Colonic mucosa (tissue), 4 donors: ENCODE results near the gene FADS2. TPM values are rescaled to one million over a fixed set of nuclear protein-coding genes. Genes with fewer than 3 reads are reported as not detected.

Experiments
- DNase-seq: peaks from one replicate; pipeline ENCODE4 v3.0.0-alpha.2; 2020
- H3K27ac ChIP-seq: fragments of 200-600 bp; one replicate; pipeline ENCODE4 v1.8.0; 2021
- H3K27me3 ChIP-seq: fragments of 200-600 bp; one replicate; pipeline ENCODE4 v1.8.0; 2021
- H3K36me3 ChIP-seq: fragments of 200-600 bp; one replicate; pipeline ENCODE4 v1.8.0; 2021
- H3K4me1 ChIP-seq: fragments of 200-600 bp; one replicate; pipeline ENCODE4 v1.8.0; 2021; ENCODE audit warnings: mild to moderate bottlenecking
- H3K4me3 ChIP-seq: fragments of 200-600 bp; one replicate; pipeline ENCODE4 v1.8.0; 2021
- H3K9ac ChIP-seq, 2 donors: one replicate each; pipeline ENCODE4 v1.7.0; 2013; ENCODE audit warnings: control low read depth in 2 of 2, low read depth in 2 of 2, low read length in 2 of 2
- H3K9me3 ChIP-seq: fragments of 200-600 bp; one replicate; pipeline ENCODE4 v1.8.0; 2021
- CTCF ChIP-seq: fragments of 200-600 bp; IDR thresholded peaks from one replicate; pipeline ENCODE4 v1.8.0; 2022; ENCODE audit warnings: antibody characterized with exemption, mild to moderate bottlenecking
- intact Hi-C: fragments of 100-400 bp; cut with DNase I; formaldehyde crosslinking; loops from one replicate; pipeline ENCODE4 v1.14.1; 2022
- total RNA-seq, 2 donors: library from RNA; stranded (reverse); fragmentation: NEBNext Ultra II Directional in 1 of 2; extraction: Animal tissue kit (Norgen Biotek cat#: 25700) in 1 of 2; gene quantifications; one replicate each; pipeline ENCODE4 v1.2.1, GENCODE V29; 2021
- donor health status: healthy.
- donor health status: DM: no; HTN: no; CAD: no.
- donor health status: DM: no; HTN: no; CAD: no.

FADS2 gene
- total RNA-seq, 2 donors from 2014 or later = 13.9 to 38.6 TPM

GRCh38 chr11:61799665-61800284, 28.3 kb upstream of the FADS2 start:
- no peak for DNase-seq
- H3K27ac ChIP-seq = no peak overlapping the region
- H3K9ac ChIP-seq = no peak overlapping the region
- intact Hi-C loops = loop anchor here (5.0 to 10.0 kb wide), 4 partner anchors 75 to 283 kb away; no protein-coding TSS in a partner anchor
- no peaks in the 10 kb centered on the region for H3K36me3 ChIP-seq
- H3K4me3 ChIP-seq = no peak overlapping the region
- H3K9me3 ChIP-seq = no peaks in the 10 kb centered on the region
- no peaks in the 10 kb centered on the region for H3K4me1 ChIP-seq
- no peaks in the 10 kb centered on the region for H3K27me3 ChIP-seq
- TF ChIP-seq CTCF = no peak

- no peak for DNase-seq
- no peak overlapping the region for H3K9ac ChIP-seq
- no peaks in the 10 kb centered on the region for H3K36me3 ChIP-seq
- intact Hi-C loops = loop anchor here (5.0 to 10.0 kb wide), 2 partner anchors 74 to 282 kb away; no protein-coding TSS in a partner anchor
- no peak overlapping the region for H3K27ac ChIP-seq
- H3K4me3 ChIP-seq = no peak overlapping the region
- H3K9me3 ChIP-seq = no peaks in the 10 kb centered on the region
- no peaks in the 10 kb centered on the region for H3K4me1 ChIP-seq
- no peak for TF ChIP-seq CTCF
- H3K27me3 ChIP-seq = no peaks in the 10 kb centered on the region
Measured at GRCh38 chr11:61800331-61801281, 27.5 kb upstream of the FADS2 start.

GRCh38 chr11:61802605-61803004, 25.5 kb upstream of the FADS2 start:
- Histone ChIP-seq H3K36me3 (no peaks in the 10 kb centered on the region), H3K27ac (no peak overlapping the region), H3K27me3 (no peaks in the 10 kb centered on the region), H3K9me3 (no peaks in the 10 kb centered on the region), H3K9ac (peak overlapping the region in 1 of 2 donors; percentile 12), H3K4me1 (no peaks in the 10 kb centered on the region), H3K4me3 (no peak overlapping the region)
- no peak for TF ChIP-seq CTCF
- no peak for DNase-seq
- intact Hi-C loops = loop anchor here (5.0 to 10.0 kb wide), 2 partner anchors 72 to 280 kb away; no protein-coding TSS in a partner anchor

- no peaks in the 10 kb centered on the region for H3K4me1 ChIP-seq
- H3K27me3 ChIP-seq = no peaks in the 10 kb centered on the region
- H3K4me3 ChIP-seq = no peak overlapping the region
- intact Hi-C loops = loop anchor here (5.0 to 10.0 kb wide), 2 partner anchors 71 to 278 kb away; no protein-coding TSS in a partner anchor
- H3K9ac ChIP-seq = no peak overlapping the region
- DNase-seq = no peak
- H3K27ac ChIP-seq = no peak overlapping the region
- TF ChIP-seq CTCF = no peak
- H3K36me3 ChIP-seq = no peaks in the 10 kb centered on the region
- H3K9me3 ChIP-seq = no peaks in the 10 kb centered on the region
Measured at GRCh38 chr11:61803889-61804647, 24.0 kb upstream of the FADS2 start.

- H3K9me3 ChIP-seq = no peaks in the 10 kb centered on the region
- no peaks in the 10 kb centered on the region for H3K4me1 ChIP-seq
- intact Hi-C loops = loop anchor here (10.0 kb wide), 1 partner anchor 70 kb away; no protein-coding TSS in a partner anchor
- no peaks in the 10 kb centered on the region for H3K36me3 ChIP-seq
- no peak overlapping the region for H3K4me3 ChIP-seq
- no peaks in the 10 kb centered on the region for H3K27me3 ChIP-seq
- DNase-seq = no peak
- no peak overlapping the region for H3K9ac ChIP-seq
- H3K27ac ChIP-seq = no peak overlapping the region
- no peak for TF ChIP-seq CTCF
Measured at GRCh38 chr11:61805146-61805545, 23.0 kb upstream of the FADS2 start.
